Pancreas (tissue), 10 donors: ENCODE data around the gene ATG4B. TPM values are rescaled to one million over a fixed set of nuclear protein-coding genes. Genes with fewer than 3 reads are reported as not detected.

Experiments
- ATAC-seq, 4 donors: fragments of 200-7000 bp; cut with Tn5 transposase; one replicate each; pipeline versions ENCODE4 v1.8.0 to v1.9.1; 2020; ENCODE audit warnings: mild to moderate bottlenecking in 4 of 4, moderate library complexity in 4 of 4
- DNase-seq, 6 donors: peaks; one replicate each; pipeline ENCODE4 v3.0.0-alpha.2; 2020
- FAIRE-seq: peaks from 2 replicates; lab custom pipeline; 2012; peaks lifted over from hg19 to GRCh38; lab: Jason Lieb, UNC
- H3K27ac ChIP-seq, 4 donors: fragments of 200-600 bp; sonication (generic); 1 replicate in 3 of 4; 2 replicates in 1 of 4; pipeline versions ENCODE4 v1.5.0 to v1.8.0; 2020
- H3K27me3 ChIP-seq, 4 donors: fragments of 200-600 bp; one replicate each; pipeline ENCODE4 v1.8.0; 2021
- H3K36me3 ChIP-seq, 3 donors: fragments of 200-600 bp; sonication (generic) in 1 of 3; one replicate each; pipeline versions ENCODE4 v1.5.0 to v1.8.0; 2020 to 2021
- H3K4me1 ChIP-seq, 3 donors: fragments of 200-600 bp; one replicate each; pipeline ENCODE4 v1.8.0; 2021
- H3K4me3 ChIP-seq, 4 donors: fragments of 200-600 bp; sonication (generic) in 2 of 4; one replicate each; pipeline versions ENCODE4 v1.5.0 to v1.8.0; 2020 to 2021
- H3K9me3 ChIP-seq, 4 donors: fragments of 200-600 bp; one replicate each; pipeline ENCODE4 v1.8.0; 2021
- CTCF ChIP-seq, 4 donors: fragments of 200-600 bp; sonication (generic) in 3 of 4; IDR thresholded peaks; one replicate each; pipeline versions ENCODE4 v1.5.0 to v1.8.0; 2021; ENCODE audit warnings: antibody characterized with exemption in 4 of 4
- WGBS, 2 donors: extraction: QIAGEN DNeasy Blood & Tissue Kit; methylation state at CpG; one replicate each; pipeline ENCODE4 v1.1.7; 2013; 5-methylcytosine and 5-hydroxymethylcytosine counted together
- intact Hi-C, 3 donors: fragments of 100-400 bp; cut with DNase I; formaldehyde crosslinking; loops; one replicate each; pipeline versions ENCODE4 v1.11.1 to v1.14.2; 2022
- polyA plus RNA-seq, 2 donors: library from polyadenylated mRNA; stranded (reverse); fragments of 200-250 nt; gene quantifications; one replicate each; pipeline ENCODE4 v1.2.3, GENCODE V29; 2013
- total RNA-seq, 6 donors: library from RNA; stranded (reverse); fragmentation: NEBNext Ultra II Directional in 4 of 6; extraction: Animal tissue kit (Norgen Biotek cat#: 25700) in 4 of 6; gene quantifications; one replicate each; pipeline versions ENCODE4 v1.2.1 to v1.2.4, GENCODE V29; 2021 to 2023
- donor health status: healthy with polysubstance abuse.
- donor health status: DM: no; HTN: no; CAD: no; lungs with moderate emphysema.
- donor health status: DM: no; HTN: no; CAD: no.
- donor health status: control.
- donor health status: control.
- donor health status: Bipolar disorder and iron deficiency.
- donor health status: DM: yes; HTN: yes; CAD: no.
- donor health status: DM: no; HTN: no; CAD: no.
- donor health status: DM: no; HTN: no; CAD: no.
- donor health status: DM: yes; HTN: yes; CAD: no.

ATG4B gene
- total and polyA plus RNA-seq, 8 donors = 22.8 to 107 (median 31.2) TPM

DNA sequence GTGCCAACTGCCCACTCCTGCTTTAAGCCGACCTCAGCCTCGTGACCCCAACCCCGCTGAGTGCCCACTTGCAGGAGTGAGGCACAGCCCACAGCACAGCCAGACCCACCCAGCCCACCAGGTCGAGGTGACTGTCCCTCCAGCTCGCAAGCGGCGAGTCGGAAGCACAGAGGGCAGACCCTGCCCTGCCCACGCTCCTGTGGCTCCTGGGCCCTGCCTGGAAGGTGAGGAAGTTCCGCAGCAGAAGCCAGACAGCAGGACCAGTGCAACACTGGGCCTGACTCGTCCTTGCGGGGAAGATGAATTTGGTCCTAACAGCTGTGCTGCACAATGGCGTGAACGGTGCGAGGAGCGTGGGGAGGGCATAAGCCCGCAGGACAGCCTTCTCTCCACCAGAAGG, 39.2 kb downstream of the ATG4B start:
- Histone ChIP-seq H3K27ac (no peak overlapping the region), H3K4me3 (no peak overlapping the region), H3K9me3 (no peaks in the 10 kb centered on the region), H3K36me3 (peaks cover 0 to 19% (median 0%) of the 10 kb centered on the region in 3 donors), H3K4me1 (no peaks in the 10 kb centered on the region), H3K27me3 (no peaks in the 10 kb centered on the region)
- FAIRE-seq (no peak), DNase-seq (peak in 1 of 6 donors; percentile 71), ATAC-seq (no peak)
- intact Hi-C loops = no loop called here
- no peak for TF ChIP-seq CTCF (IDR thresholded peaks at IDR 0.05)
- 89 to 92% methylated on average over 17 of the region's 17 CpGs for WGBS, 2 donors

DNA sequence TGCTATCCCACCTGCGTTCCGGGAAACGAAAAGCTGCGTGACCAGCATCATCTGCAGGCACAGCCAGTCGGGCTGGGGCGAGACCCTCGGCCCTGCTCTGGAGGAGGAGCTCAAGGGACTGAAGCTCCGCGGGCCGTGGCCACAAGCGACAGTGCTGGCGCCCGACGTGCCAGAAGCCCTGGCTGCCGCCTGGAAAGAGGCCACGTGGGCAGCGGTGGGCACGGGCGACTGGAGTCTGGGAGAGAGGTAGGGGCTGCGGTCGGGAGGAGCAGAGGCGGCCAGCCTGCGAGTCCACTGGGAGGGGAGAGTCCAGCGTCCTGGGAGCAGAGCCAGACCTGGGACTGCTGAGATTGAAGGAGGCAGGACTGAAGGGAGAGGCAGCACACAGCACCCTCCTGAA, 39.9 kb downstream of the ATG4B start:
- 92 to 94% methylated on average over 24 of the region's 24 CpGs for WGBS, 2 donors
- no peak for FAIRE-seq
- Histone ChIP-seq H3K36me3 (peaks cover 0 to 13% (median 0%) of the 10 kb centered on the region in 3 donors), H3K27me3 (no peaks in the 10 kb centered on the region), H3K27ac (no peak overlapping the region), H3K9me3 (no peaks in the 10 kb centered on the region), H3K4me3 (no peak overlapping the region), H3K4me1 (no peaks in the 10 kb centered on the region)
- TF ChIP-seq CTCF (IDR thresholded peaks at IDR 0.05) = no peak
- peak in 1 of 6 donors; percentile 72 for DNase-seq
- no peak for ATAC-seq
- intact Hi-C loops = no loop called here

- TF ChIP-seq CTCF (IDR thresholded peaks at IDR 0.05) = no peak
- no peak overlapping the region for H3K4me3 ChIP-seq
- FAIRE-seq = no peak
- H3K4me1 ChIP-seq = no peaks in the 10 kb centered on the region
- no peaks in the 10 kb centered on the region for H3K27me3 ChIP-seq
- WGBS, 2 donors = 91 to 92% methylated on average over 18 of the region's 18 CpGs
- no peak overlapping the region for H3K27ac ChIP-seq
- peak in 1 of 6 donors; percentile 23 for DNase-seq
- ATAC-seq = no peak
- peaks cover 0 to 11% (median 0%) of the 10 kb centered on the region in 3 donors for H3K36me3 ChIP-seq
- no peaks in the 10 kb centered on the region for H3K9me3 ChIP-seq
- intact Hi-C loops = no loop called here
Observed at GRCh38 chr2:241678307-241678706, 40.8 kb downstream of the ATG4B start.

DNA sequence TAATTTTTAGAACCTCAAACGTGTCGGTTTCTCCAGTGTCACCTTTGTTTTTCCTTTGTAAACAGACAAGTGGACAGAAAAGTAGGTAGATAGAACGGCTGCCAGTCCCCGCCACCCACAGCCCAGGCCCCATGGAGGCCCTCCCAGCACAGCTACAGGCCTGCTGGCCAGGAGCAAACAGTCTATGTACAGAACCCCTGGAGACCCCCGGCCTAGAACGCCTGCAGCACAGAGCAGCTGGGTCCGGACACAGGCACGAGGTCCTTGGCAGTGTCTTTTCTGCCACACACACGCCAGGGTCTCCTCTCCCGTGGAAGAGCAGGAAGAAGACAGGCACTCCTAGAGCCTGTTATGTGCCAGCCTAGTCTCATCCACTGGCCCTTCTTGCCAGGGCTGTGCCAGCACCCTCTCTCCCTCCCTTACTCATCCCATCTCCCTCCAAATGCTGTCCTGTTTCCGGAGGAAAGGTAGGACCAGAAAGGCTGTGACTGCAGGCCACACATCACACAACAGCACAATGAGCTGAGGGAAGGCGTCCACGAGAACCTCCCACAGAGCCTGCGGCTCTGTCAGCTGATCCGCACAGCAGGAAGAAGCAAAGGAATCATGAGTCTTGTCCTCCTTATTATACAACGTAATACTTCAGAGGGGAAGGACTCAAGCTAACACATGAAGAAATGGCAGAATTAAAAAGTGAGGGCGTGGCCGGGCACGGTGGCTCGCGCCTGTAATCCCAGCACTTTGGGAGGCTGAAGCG, 41.5 kb downstream of the ATG4B start:
- intact Hi-C loops = no loop called here

More for the DNA sequence above, 41.5 kb downstream of the ATG4B start:
- peak in 1 of 6 donors; percentile 44 for DNase-seq
- no peak for FAIRE-seq
- TF ChIP-seq CTCF (IDR thresholded peaks at IDR 0.05) = no peak
- Histone ChIP-seq H3K36me3 (peaks cover 0 to 11% (median 0%) of the 10 kb centered on the region in 3 donors), H3K4me3 (no peak overlapping the region), H3K4me1 (no peaks in the 10 kb centered on the region), H3K27ac (no peak overlapping the region), H3K9me3 (no peaks in the 10 kb centered on the region), H3K27me3 (no peaks in the 10 kb centered on the region)
- no peak for ATAC-seq
- WGBS, 2 donors = 90 to 92% methylated on average over 22 of the region's 22 CpGs
